ENCODE results near the gene PIK3R1.
"Not testable (repeated sequence)": the region's sequence is repeated elsewhere in the genome, so short reads cannot be mapped to it uniquely, and the experiment has no call there.

Gene PIK3R1

GRCh38 chr5:68229416-68229815 lies 13.9 kb downstream of the PIK3R1 start:
- no peak for DNase-seq

- no peak for DNase-seq
These were observed 14.7 kb downstream of the PIK3R1 start for GRCh38 chr5:68230285-68230684.

GRCh38 chr5:68231414-68232076 lies 16.0 kb downstream of the PIK3R1 start:
- DNase-seq = no peak

GRCh38 chr5:68232277-68232676 lies 16.7 kb downstream of the PIK3R1 start:
- no peak for DNase-seq

- DNase-seq = no peak
These were observed 17.5 kb downstream of the PIK3R1 start for GRCh38 chr5:68233075-68233474.

- not testable (repeated sequence) for DNase-seq
These were observed 19.7 kb downstream of the PIK3R1 start for GRCh38 chr5:68235229-68235628.

GRCh38 chr5:68237715-68238114 lies 22.2 kb downstream of the PIK3R1 start:
- DNase-seq = no peak

GRCh38 chr5:68239487-68239886 lies 23.9 kb downstream of the PIK3R1 start:
- DNase-seq = no peak

- DNase-seq = no peak
These were observed 24.6 kb downstream of the PIK3R1 start for GRCh38 chr5:68240202-68240601.

- no peak for DNase-seq
These were observed 25.2 kb downstream of the PIK3R1 start for GRCh38 chr5:68240771-68241170.

- no peak for DNase-seq
These were observed 27.2 kb downstream of the PIK3R1 start for GRCh38 chr5:68242743-68243142.

- no peak for DNase-seq
These were observed 27.7 kb downstream of the PIK3R1 start for GRCh38 chr5:68243251-68243650.

GRCh38 chr5:68243681-68244080 lies 28.1 kb downstream of the PIK3R1 start:
- DNase-seq = no peak

GRCh38 chr5:68245319-68245718 lies 29.8 kb downstream of the PIK3R1 start:
- DNase-seq = no peak

- no peak for DNase-seq
These were observed 31.2 kb downstream of the PIK3R1 start for GRCh38 chr5:68246802-68247201.

- no peak for DNase-seq
These were observed 32.1 kb downstream of the PIK3R1 start for GRCh38 chr5:68247627-68248026.

GRCh38 chr5:68248896-68249295 lies 33.3 kb downstream of the PIK3R1 start:
- no peak for DNase-seq

- no peak for DNase-seq
These were observed 34.0 kb downstream of the PIK3R1 start for GRCh38 chr5:68249520-68249919.

- no peak for DNase-seq
These were observed 35.2 kb downstream of the PIK3R1 start for GRCh38 chr5:68250661-68251298.

- no peak for DNase-seq
These were observed 35.8 kb downstream of the PIK3R1 start for GRCh38 chr5:68251386-68251785.

- no peak for DNase-seq
These were observed 36.4 kb downstream of the PIK3R1 start for GRCh38 chr5:68251804-68252522.

GRCh38 chr5:68252673-68253623 lies 37.4 kb downstream of the PIK3R1 start:
- no peak for DNase-seq
